HG03575 (cell line): Measurements from ENCODE around the gene MLEC.

Experiments used
- ATAC-seq: cut with Tn5 transposase; IDR thresholded peaks from one replicate; pipeline ENCODE4 v1.9.1; 2021; ENCODE audit not compliant: unreplicated experiment, insufficient number of reproducible peaks, low FRiP score; ENCODE audit errors: extremely low read depth

MLEC gene

GRCh38 chr12:120736404-120737331 lies 49.7 kb downstream of the MLEC start:
- no peak for ATAC-seq

- no peak for ATAC-seq
These were observed 50.8 kb downstream of the MLEC start for GRCh38 chr12:120737557-120738251.

- no peak for ATAC-seq
These were observed 51.5 kb downstream of the MLEC start for GRCh38 chr12:120738252-120739030.

- no peak for ATAC-seq
These were observed 52.2 kb downstream of the MLEC start for GRCh38 chr12:120739031-120739762.

- ATAC-seq = no peak
These were observed 53.1 kb downstream of the MLEC start for GRCh38 chr12:120739821-120740613.

GRCh38 chr12:120740871-120741270 lies 53.9 kb downstream of the MLEC start:
- ATAC-seq = no peak

GRCh38 chr12:120741476-120742421 lies 54.8 kb downstream of the MLEC start:
- no peak for ATAC-seq

- no peak for ATAC-seq
These were observed 58.1 kb downstream of the MLEC start for GRCh38 chr12:120744922-120745493.

- ATAC-seq = no peak
These were observed 61.3 kb downstream of the MLEC start for GRCh38 chr12:120748242-120748641.

- no peak for ATAC-seq
These were observed 62.3 kb downstream of the MLEC start for GRCh38 chr12:120749256-120749655.

GRCh38 chr12:120750806-120751205 lies 63.9 kb downstream of the MLEC start:
- no peak for ATAC-seq

- no peak for ATAC-seq
These were observed 64.4 kb downstream of the MLEC start for GRCh38 chr12:120751389-120751788.
